ENCODE results near the gene CD96.
"Not testable (repeated sequence)": the region's sequence is repeated elsewhere in the genome, so short reads cannot be mapped to it uniquely, and the experiment has no call there.

The CD96 gene

GRCh38 chr3:111619833-111620232, 77.8 kb downstream of the CD96 start:
- no peak for DNase-seq (ENCODE audit: low read depth in 2 of 2)

DNA sequence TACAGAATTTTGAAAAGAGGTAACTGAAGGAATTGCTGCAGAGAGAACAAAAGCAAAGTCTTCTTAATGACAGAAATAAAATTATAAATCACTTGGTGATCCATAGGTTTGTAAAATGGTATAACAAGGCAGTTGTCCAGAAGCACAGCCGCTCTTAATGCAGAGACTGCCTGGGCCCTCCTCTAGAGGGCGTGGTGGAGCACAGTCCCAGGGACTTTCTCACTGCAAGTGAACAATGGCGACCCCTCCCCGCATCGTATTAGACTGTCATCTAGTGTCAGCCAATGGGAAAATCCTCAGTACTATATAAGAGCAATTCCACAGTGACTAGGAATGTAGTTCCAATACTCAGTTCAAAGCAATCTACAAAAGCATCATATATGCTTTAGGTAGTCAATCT, 79.5 kb downstream of the CD96 start:
- DNase-seq (ENCODE audit: low read depth in 2 of 2): no peak

DNA sequence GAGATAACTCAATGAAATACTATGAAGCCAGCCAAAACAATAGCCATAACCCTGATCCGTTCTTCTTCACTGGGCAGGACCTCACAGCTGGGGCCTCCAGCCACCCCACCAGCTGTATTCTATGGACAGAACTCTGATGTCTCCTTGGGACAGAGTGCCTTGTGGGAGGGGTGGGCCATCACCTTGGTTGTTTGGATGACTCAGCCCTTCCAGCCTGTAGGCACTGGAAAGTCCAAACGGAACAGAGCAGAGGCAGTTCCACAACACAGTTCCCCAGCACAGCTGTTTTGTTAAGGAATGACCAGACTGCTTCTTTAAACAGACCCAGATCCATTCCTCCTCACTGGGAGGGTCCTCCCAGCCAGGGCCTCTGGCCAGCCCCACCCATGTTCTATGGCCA, 85.1 kb downstream of the CD96 start:
- no peak for DNase-seq (ENCODE audit: low read depth in 2 of 2)

- DNase-seq (ENCODE audit: low read depth in 2 of 2): not testable (repeated sequence)
Measured at GRCh38 chr3:111629018-111629417, 87.0 kb downstream of the CD96 start.

DNA sequence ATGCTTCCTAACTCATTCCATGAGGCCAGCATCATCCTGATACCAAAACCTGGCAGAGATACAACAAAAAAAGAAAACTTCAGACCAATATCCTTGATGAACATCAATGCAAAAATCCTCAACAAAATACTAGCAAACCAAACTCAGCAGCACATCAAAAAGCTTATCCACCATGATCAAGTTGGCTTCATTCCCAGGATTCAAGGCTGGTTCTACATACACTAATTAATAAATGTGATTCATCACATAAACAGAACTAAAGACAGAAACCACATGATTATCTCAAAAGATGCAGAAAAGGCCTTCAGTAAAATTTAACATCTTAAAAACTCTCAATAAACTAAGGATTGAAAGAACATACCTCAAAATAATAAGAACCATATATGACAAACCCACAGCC, 88.6 kb downstream of the CD96 start:
- not testable (repeated sequence) for DNase-seq (ENCODE audit: low read depth in 2 of 2)

DNA sequence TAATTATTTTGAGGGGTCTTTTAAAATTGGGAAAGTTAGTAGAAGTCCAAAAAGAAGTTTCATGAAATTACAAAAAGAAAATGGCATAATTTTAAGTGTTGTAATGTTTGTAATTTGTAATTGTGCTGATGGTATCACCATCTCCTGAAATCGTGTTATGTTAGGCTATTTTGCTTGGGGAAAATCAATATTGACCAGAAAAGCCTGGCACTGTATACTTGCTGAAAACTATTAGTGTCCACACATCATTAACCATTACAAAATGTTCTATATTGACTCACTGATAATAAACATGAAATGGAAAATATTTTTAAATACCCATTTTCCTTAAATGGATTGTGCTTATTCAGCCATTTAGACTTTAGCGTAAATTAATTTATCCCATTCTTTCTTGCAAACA, 93.4 kb downstream of the CD96 start:
- DNase-seq (ENCODE audit: low read depth in 2 of 2): no peak

GRCh38 chr3:111636366-111636885, 94.4 kb downstream of the CD96 start:
- DNase-seq (ENCODE audit: low read depth in 2 of 2): no peak

DNA sequence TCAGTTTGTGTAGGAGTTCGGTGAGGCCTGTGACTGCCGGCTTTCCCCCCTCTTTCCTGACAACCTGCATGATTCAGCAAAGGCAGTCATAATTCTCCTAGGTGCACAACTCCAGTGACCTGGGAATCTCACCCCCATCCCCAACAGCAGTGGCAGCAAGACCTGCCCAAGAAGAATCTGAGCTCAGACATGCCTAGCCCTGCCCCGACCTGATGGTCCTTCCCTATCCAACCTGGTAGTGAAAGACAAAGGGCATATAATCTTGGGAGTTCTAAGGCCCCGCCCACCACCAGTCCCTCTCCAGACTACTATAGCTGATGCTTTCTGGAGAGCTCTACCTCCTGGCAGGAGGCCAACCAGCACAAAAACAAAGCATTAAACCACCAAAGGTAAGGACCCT, 97.3 kb downstream of the CD96 start:
- DNase-seq (ENCODE audit: low read depth in 2 of 2): no peak

- DNase-seq (ENCODE audit: low read depth in 2 of 2): no peak
Measured at GRCh38 chr3:111648991-111649579, 107.1 kb downstream of the CD96 start.

DNA sequence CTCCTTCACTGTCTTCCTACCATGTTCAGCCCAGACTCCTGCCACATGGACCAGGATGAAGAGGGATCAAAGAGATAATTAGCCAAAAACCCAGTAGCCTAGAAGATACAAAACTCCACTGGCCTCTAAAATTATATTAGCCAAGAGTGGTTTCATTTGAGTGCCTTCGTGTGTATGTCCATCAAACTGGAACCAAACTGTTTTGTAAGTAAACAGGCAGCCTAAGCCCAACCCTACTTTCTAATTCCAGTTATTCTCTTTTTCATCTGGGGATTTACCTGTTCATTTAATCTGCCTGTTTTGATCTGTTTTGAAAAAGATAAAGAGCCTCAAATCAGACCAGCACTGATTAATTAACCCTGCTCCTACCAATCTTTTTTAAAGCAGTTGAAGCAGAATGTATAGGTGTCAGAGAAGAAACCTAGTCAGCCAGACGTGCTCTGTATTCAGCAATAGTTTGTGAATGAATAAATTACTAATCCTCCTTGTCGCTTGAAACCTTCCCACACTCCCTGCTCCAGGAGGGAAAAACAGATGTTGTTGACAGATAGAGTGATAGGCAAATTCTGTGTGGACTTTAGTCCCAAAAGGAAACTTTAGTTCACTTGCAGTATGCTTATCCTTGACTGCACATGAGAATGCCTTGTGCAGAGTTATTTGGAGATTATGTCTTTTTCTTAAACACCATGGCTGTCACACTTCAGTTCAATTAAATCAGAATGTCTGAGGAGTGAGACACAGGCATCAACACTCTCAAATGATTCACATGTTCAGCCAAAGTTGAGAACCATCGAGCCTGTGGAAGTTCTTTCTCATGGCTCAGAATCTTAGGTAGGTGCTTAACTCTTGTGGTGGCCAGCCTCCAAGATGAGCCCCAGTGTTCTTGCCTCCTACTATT, 108.6 kb downstream of the CD96 start:
- DNase-seq (ENCODE audit: low read depth in 2 of 2): no peak

GRCh38 chr3:111652492-111653180, 110.6 kb downstream of the CD96 start:
- DNase-seq (ENCODE audit: low read depth in 2 of 2): no peak

DNA sequence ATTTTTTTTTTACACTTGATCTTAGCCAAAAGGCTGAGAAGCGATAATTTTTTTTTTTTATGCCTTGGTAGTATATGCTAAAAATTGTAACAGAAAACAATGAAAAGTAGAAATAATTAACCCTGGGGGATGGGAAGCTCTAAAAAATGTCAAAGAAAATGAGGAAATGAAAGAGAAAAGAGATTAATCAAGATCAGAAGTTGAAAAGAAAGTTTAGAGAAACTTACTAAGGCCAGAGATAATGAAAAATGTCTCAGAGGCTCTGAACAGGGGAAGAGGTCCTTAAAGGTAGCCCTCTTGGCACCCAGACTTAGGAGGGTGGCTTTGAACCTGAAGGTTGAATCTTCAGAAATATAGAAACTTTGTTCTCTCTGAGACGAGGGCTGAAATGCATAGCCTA, 111.8 kb downstream of the CD96 start:
- DNase-seq (ENCODE audit: low read depth in 2 of 2): no peak

DNA sequence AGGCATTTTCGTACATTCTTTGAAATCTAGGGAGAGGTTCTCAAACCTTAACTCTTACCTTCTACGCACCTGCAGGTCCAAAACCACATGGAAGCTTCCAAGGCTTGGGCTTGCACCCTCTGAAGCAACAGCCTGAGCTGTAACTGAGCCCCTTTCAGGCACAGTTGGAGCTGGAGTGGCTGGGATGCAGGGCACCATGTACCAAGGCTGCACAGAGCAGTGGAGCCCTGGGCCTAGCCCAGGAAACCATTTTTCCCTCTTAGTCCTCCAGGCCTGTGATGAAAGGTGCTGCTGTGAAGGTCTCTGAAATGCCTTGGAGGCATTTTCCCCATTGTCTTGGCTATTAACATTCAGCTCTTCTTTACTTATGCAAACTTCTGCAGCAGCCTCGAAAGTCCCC, 120.0 kb downstream of the CD96 start:
- no peak for DNase-seq (ENCODE audit: low read depth in 2 of 2)

- DNase-seq (ENCODE audit: low read depth in 2 of 2): no peak
Measured at GRCh38 chr3:111662907-111663306, 120.9 kb downstream of the CD96 start.

GRCh38 chr3:111666041-111666735, 124.2 kb downstream of the CD96 start:
- no peak for DNase-seq (ENCODE audit: low read depth in 2 of 2)

- no peak for DNase-seq (ENCODE audit: low read depth in 2 of 2)
Measured at GRCh38 chr3:111667170-111667569, 125.2 kb downstream of the CD96 start.

- peak; percentile 59 to 60 for DNase-seq (ENCODE audit: low read depth in 2 of 2)
Measured at GRCh38 chr3:111667621-111668239, 125.7 kb downstream of the CD96 start.

DNA sequence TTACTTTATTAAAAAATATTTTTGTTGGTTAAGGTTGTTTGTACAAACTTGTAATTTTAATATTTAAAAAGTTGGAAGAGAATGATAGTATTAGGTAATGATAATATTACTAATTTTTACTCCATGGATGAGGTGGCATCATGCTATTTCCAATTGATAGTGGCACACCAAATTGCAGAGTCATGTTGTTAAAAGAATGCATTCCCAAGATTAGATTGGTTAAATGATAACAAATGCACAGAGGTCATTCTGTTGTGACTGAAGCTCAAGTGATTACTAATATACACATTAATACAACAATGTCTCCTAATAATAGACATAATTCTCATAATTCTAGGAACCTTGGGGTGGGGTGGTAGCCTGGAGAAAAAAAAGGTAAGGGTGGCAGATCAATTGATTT, 126.3 kb downstream of the CD96 start:
- no peak for DNase-seq (ENCODE audit: low read depth in 2 of 2)

GRCh38 chr3:111668888-111669488, 127.0 kb downstream of the CD96 start:
- DNase-seq (ENCODE audit: low read depth in 2 of 2): no peak

DNA sequence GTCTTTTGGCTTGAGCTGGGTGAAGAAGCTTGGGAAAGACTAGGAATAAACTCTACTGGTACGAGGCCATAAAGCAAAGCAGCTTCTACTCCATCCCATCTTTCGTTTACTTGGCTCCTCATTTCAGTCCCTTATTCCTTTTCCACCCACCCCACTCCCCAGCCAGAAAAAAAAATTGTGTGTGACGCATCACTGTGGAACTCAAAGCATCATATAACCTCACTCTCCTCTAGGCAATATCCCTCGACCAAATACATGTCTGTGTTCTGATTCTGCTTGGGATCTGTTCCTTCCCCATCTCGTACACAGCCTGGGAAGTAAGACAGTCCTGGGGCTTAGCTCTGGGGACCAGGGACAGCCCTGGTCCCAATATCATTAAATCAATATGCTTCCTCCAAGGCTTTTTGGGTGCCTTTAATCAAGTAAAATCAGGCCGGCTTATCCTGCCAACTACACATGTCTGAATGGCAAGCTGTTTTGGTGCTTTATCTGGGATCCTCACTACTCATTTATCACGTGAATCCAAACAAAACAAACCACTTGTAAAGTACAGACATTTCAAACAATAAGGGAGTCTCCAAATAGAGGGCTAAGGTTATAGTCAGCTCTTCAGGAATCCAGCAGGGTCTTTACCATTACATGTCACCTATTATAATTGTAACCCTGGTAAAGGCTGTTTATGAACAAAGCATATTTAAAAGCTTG, 128.1 kb downstream of the CD96 start:
- no peak for DNase-seq (ENCODE audit: low read depth in 2 of 2)
